Measurements from ENCODE around the gene POGLUT2.

GRCh38 chr13:102758842-102759241, 39.9 kb downstream of the POGLUT2 start:
- TF ChIP-seq, protein P1, sequence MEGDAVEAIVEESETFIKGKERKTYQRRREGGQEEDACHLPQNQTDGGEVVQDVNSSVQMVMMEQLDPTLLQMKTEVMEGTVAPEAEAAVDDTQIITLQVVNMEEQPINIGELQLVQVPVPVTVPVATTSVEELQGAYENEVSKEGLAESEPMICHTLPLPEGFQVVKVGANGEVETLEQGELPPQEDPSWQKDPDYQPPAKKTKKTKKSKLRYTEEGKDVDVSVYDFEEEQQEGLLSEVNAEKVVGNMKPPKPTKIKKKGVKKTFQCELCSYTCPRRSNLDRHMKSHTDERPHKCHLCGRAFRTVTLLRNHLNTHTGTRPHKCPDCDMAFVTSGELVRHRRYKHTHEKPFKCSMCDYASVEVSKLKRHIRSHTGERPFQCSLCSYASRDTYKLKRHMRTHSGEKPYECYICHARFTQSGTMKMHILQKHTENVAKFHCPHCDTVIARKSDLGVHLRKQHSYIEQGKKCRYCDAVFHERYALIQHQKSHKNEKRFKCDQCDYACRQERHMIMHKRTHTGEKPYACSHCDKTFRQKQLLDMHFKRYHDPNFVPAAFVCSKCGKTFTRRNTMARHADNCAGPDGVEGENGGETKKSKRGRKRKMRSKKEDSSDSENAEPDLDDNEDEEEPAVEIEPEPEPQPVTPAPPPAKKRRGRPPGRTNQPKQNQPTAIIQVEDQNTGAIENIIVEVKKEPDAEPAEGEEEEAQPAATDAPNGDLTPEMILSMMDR (IDR thresholded peaks at IDR 0.05; ENCODE audit: insufficient read depth, low read depth, low read length) = no peak
- no peak for TF ChIP-seq EZH2 (IDR thresholded peaks at IDR 0.05; ENCODE audit: insufficient read depth, low read length)
